ENCODE results near the gene GRIA2. TPM values are rescaled to one million over a fixed set of nuclear protein-coding genes. Genes with fewer than 3 reads are reported as not detected.

Gene GRIA2
- total RNA-seq, 2 experiments from 2014 or later, result not detected

DNA sequence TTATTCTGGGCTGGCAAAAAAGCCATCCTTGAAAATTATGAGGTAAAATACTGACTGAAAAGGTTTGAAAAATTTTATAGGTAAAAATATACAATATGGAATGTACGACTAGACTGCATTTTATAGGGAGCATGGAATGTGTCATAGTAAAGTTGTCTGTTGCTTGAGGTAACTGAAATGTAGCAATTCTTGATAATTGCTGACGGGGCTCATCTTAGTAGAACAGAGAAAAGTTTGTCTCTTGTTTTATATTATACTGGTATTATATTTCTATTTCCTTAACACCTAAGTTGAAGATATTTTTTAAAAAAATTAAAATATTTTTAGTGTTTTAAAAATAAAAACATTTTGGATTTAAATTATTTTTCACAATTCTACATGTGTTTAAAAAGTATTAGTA is 11.0 kb downstream of the GRIA2 start:
- Histone ChIP-seq H3K9me2 (ENCODE audit: insufficient read depth, low read length) (no peaks in the 10 kb centered on the region), H4K20me1 (ENCODE audit: insufficient read depth, low read length) (no peaks in the 10 kb centered on the region), H3K4me1 (ENCODE audit: insufficient read depth, low read length, poor library complexity, severe bottlenecking) (no peaks in the 10 kb centered on the region), H3K9me3 (ENCODE audit: low read length) (no peaks in the 10 kb centered on the region), H3K36me3 (ENCODE audit: insufficient read depth, low read length) (no peaks in the 10 kb centered on the region), H3K27ac (ENCODE audit: low read depth, low read length, poor library complexity, severe bottlenecking) (no peak overlapping the region), H3K79me2 (ENCODE audit: insufficient read depth, low read depth, low read length) (no peaks in the 10 kb centered on the region), H2AFZ (ENCODE audit: low read length) (no peak overlapping the region), H3K4me3 (ENCODE audit: low read depth, low read length, poor library complexity, severe bottlenecking) (no peak overlapping the region), H3K4me2 (ENCODE audit: low read length) (no peak overlapping the region)
- ChIA-PET POLR2A (no interaction called here), CTCF (ENCODE audit: unreplicated experiment) (no interaction called here)
- TF ChIP-seq CTCF (conservative IDR thresholded peaks at IDR 0.05; ENCODE audit: low read length), result no peak
- TF ChIP-seq EZH2phosphoT487 (IDR thresholded peaks at IDR 0.05; ENCODE audit: borderline replicate concordance, low read depth, low read length), result no peak
- intact Hi-C loops (cut with micrococcal nuclease; ENCODE audit: unreplicated experiment), result loop anchor here (10.0 kb wide), 1 partner anchor 713 kb away; no protein-coding TSS in a partner anchor
- no TSS peak for BruUV-seq (replicated peaks)
- no peak for DNase-seq (ENCODE audit: low spot score)

GRCh38 chr4:157242871-157243270 is 22.3 kb downstream of the GRIA2 start:
- Histone ChIP-seq H3K4me1 (ENCODE audit: insufficient read depth, low read length, poor library complexity, severe bottlenecking) (no peaks in the 10 kb centered on the region), H3K9me3 (ENCODE audit: low read length) (no peaks in the 10 kb centered on the region), H4K20me1 (ENCODE audit: insufficient read depth, low read length) (no peaks in the 10 kb centered on the region), H3K4me2 (ENCODE audit: low read length) (no peak overlapping the region), H3K79me2 (ENCODE audit: insufficient read depth, low read depth, low read length) (no peaks in the 10 kb centered on the region), H3K36me3 (ENCODE audit: insufficient read depth, low read length) (no peaks in the 10 kb centered on the region), H3K9me2 (ENCODE audit: insufficient read depth, low read length) (no peaks in the 10 kb centered on the region), H3K4me3 (ENCODE audit: low read depth, low read length, poor library complexity, severe bottlenecking) (no peak overlapping the region), H2AFZ (ENCODE audit: low read length) (no peak overlapping the region), H3K27ac (ENCODE audit: low read depth, low read length, poor library complexity, severe bottlenecking) (no peak overlapping the region)
- TF ChIP-seq CTCF (conservative IDR thresholded peaks at IDR 0.05; ENCODE audit: low read length) (no peak), EZH2phosphoT487 (IDR thresholded peaks at IDR 0.05; ENCODE audit: borderline replicate concordance, low read depth, low read length) (no peak)
- POLR2A ChIA-PET, result no interaction called here
- no peak for DNase-seq (ENCODE audit: low spot score)
- intact Hi-C loops (cut with micrococcal nuclease; ENCODE audit: unreplicated experiment), result no loop called here
- CTCF ChIA-PET (ENCODE audit: unreplicated experiment), result no interaction called here
- BruUV-seq (replicated peaks), result no TSS peak

DNA sequence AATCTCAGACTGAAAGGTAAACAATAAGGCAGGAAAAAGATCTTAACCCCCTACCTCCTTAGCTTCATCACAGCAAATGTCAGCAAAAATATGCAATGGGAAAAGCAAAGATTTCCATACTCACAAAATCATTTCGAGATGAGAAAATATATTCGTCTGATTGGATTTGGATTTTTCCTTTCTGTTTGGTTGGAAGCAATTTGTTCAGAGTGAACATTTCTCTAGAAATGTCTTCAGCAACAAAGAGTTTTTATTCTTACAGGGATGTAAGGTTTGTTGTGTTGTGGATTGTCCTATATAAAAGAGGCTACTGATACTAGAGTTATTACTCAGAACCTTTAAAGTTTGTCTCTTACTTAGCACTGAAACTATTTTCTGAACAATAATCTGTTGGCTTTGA is 23.8 kb downstream of the GRIA2 start:
- BruUV-seq (replicated peaks), result no TSS peak
- ChIA-PET CTCF (ENCODE audit: unreplicated experiment) (no interaction called here), POLR2A (no interaction called here)
- DNase-seq (ENCODE audit: low spot score), result no peak
- no peak for TF ChIP-seq EZH2phosphoT487 (IDR thresholded peaks at IDR 0.05; ENCODE audit: borderline replicate concordance, low read depth, low read length)
- no peak for TF ChIP-seq CTCF (conservative IDR thresholded peaks at IDR 0.05; ENCODE audit: low read length)
- H2AFZ ChIP-seq (ENCODE audit: low read length), result no peak overlapping the region
- no peaks in the 10 kb centered on the region for H3K4me1 ChIP-seq (ENCODE audit: insufficient read depth, low read length, poor library complexity, severe bottlenecking)
- H3K9me3 ChIP-seq (ENCODE audit: low read length), result no peaks in the 10 kb centered on the region
- no peaks in the 10 kb centered on the region for H3K36me3 ChIP-seq (ENCODE audit: insufficient read depth, low read length)
- no peak overlapping the region for H3K4me3 ChIP-seq (ENCODE audit: low read depth, low read length, poor library complexity, severe bottlenecking)
- intact Hi-C loops (cut with micrococcal nuclease; ENCODE audit: unreplicated experiment), result no loop called here
- H3K79me2 ChIP-seq (ENCODE audit: insufficient read depth, low read depth, low read length), result no peaks in the 10 kb centered on the region
- no peaks in the 10 kb centered on the region; the same call in 1 of the 2 replicates for H3K9me2 ChIP-seq (ENCODE audit: insufficient read depth, low read length)
- no peaks in the 10 kb centered on the region for H4K20me1 ChIP-seq (ENCODE audit: insufficient read depth, low read length)
- no peak overlapping the region for H3K27ac ChIP-seq (ENCODE audit: low read depth, low read length, poor library complexity, severe bottlenecking)
- H3K4me2 ChIP-seq (ENCODE audit: low read length), result no peak overlapping the region
